NB4 (cell line): ENCODE data around the gene MPC1.

Source experiments
- CTCF ChIP-seq: IDR thresholded peaks from one replicate; pipeline ENCODE4 v1.5.1; 2012; ENCODE audit warnings: low read depth, low read length
- MAX ChIP-seq: IDR thresholded peaks from 2 replicates; pipeline ENCODE4 v1.6.1; 2011; ENCODE audit warnings: low read depth, low read length
- MYC ChIP-seq: IDR thresholded peaks from 2 replicates; pipeline ENCODE4 v1.6.1; 2011; ENCODE audit warnings: low read depth, low read length
- POLR2A ChIP-seq: IDR thresholded peaks from 2 replicates; pipeline ENCODE4 v1.6.1; 2011; ENCODE audit warnings: mild to moderate bottlenecking; ENCODE audit not compliant: insufficient read length; ENCODE audit errors: extremely low read depth

- TF ChIP-seq CTCF (no peak), POLR2A (no peak), MYC (no peak), MAX (no peak)
Measured at GRCh38 chr6:166381381-166381732, 1.4 kb downstream of the MPC1 start.
